Stimulated activated naive CD8-positive, alpha-beta T cell treated with anti-CD3 and anti-CD28 coated beads, Interleukin-15, amount 100 ng/mL, for 72 hours (primary cell): Measurements from ENCODE around the gene FGD6.
A peak's percentile ranks its signal among the peaks of the same experiment; 100 is the strongest.
"Not testable (repeated sequence)": the region's sequence is repeated elsewhere in the genome, so short reads cannot be mapped to it uniquely, and the experiment has no call there.

Source experiments
- ATAC-seq: fragments of 150-1000 bp; cut with Tn5 transposase; 2 replicates; pipeline ENCODE4 v1.10.0; 2021; ENCODE audit warnings: mild to moderate bottlenecking, moderate library complexity
- DNase-seq, 2 donors: peaks; one replicate each; pipeline ENCODE4 v3.0.0; 2021 to 2022
- H3K27ac Mint-ChIP-seq, 2 donors: one replicate each; pipeline ENCODE4 v1.8.0; 2022; ENCODE audit warnings: mild to moderate bottlenecking in 2 of 2, mixed read lengths in 2 of 2, moderate library complexity in 2 of 2
- H3K27me3 Mint-ChIP-seq: one replicate; pipeline ENCODE4 v1.8.0; 2022; ENCODE audit warnings: mixed read lengths
- H3K4me1 Mint-ChIP-seq: one replicate; pipeline ENCODE4 v1.8.0; 2022; ENCODE audit warnings: mild to moderate bottlenecking, mixed read lengths
- H3K4me3 Mint-ChIP-seq, 2 donors: one replicate each; pipeline ENCODE4 v1.8.0; 2022; ENCODE audit warnings: mild to moderate bottlenecking in 2 of 2, mixed read lengths in 2 of 2, moderate library complexity in 1 of 2
- H3K9me3 Mint-ChIP-seq, 2 donors: one replicate each; pipeline ENCODE4 v1.8.0; 2022; ENCODE audit warnings: mixed read lengths in 2 of 2

The FGD6 gene

GRCh38 chr12:95241138-95241537, 23.9 kb upstream of the FGD6 start:
- ATAC-seq, H3K4me3 Mint-ChIP-seq, DNase-seq, H3K27me3 Mint-ChIP-seq, H3K9me3 Mint-ChIP-seq, H3K27ac Mint-ChIP-seq: not testable (repeated sequence)
- H3K4me1 Mint-ChIP-seq: peaks cover 29% of the 10 kb centered on the region

- Mint-ChIP-seq H3K9me3 (no peaks in the 10 kb centered on the region), H3K27me3 (no peaks in the 10 kb centered on the region), H3K4me1 (peaks cover 23% of the 10 kb centered on the region), H3K4me3 (no peak overlapping the region), H3K27ac (no peak overlapping the region)
- ATAC-seq (no peak), DNase-seq (no peak)
Observed at GRCh38 chr12:95240556-95240955, 23.3 kb upstream of the FGD6 start.

GRCh38 chr12:95239835-95240234, 22.6 kb upstream of the FGD6 start:
- not testable (repeated sequence) for ATAC-seq, H3K27me3 Mint-ChIP-seq, H3K9me3 Mint-ChIP-seq, H3K27ac Mint-ChIP-seq, H3K4me3 Mint-ChIP-seq, DNase-seq
- peaks cover 20% of the 10 kb centered on the region for H3K4me1 Mint-ChIP-seq

- H3K9me3 Mint-ChIP-seq: no peaks in the 10 kb centered on the region
- no peak overlapping the region for H3K4me3 Mint-ChIP-seq
- peaks cover 20% of the 10 kb centered on the region for H3K4me1 Mint-ChIP-seq
- ATAC-seq: no peak
- peak overlapping the region in 1 of 2 donors; percentile 27 for H3K27ac Mint-ChIP-seq
- DNase-seq: no peak
- H3K27me3 Mint-ChIP-seq: no peaks in the 10 kb centered on the region
Observed at GRCh38 chr12:95239216-95239615, 21.9 kb upstream of the FGD6 start.

- Mint-ChIP-seq H3K4me1 (peaks cover 20% of the 10 kb centered on the region), H3K27me3 (no peaks in the 10 kb centered on the region), H3K9me3 (no peaks in the 10 kb centered on the region), H3K4me3 (no peak overlapping the region), H3K27ac (no peak overlapping the region)
- ATAC-seq (no peak), DNase-seq (no peak)
Observed at GRCh38 chr12:95238150-95238549, 20.9 kb upstream of the FGD6 start.

GRCh38 chr12:95237315-95237714, 20.0 kb upstream of the FGD6 start:
- no peak overlapping the region for H3K4me3 Mint-ChIP-seq
- peaks cover 20% of the 10 kb centered on the region for H3K4me1 Mint-ChIP-seq
- no peaks in the 10 kb centered on the region for H3K27me3 Mint-ChIP-seq
- ATAC-seq (no peak), DNase-seq (no peak)
- H3K27ac Mint-ChIP-seq: no peak overlapping the region
- no peaks in the 10 kb centered on the region for H3K9me3 Mint-ChIP-seq

- H3K4me1 Mint-ChIP-seq: peaks cover 27% of the 10 kb centered on the region
- not testable (repeated sequence) for H3K27me3 Mint-ChIP-seq, H3K9me3 Mint-ChIP-seq, H3K4me3 Mint-ChIP-seq, H3K27ac Mint-ChIP-seq, DNase-seq, ATAC-seq
Observed at GRCh38 chr12:95235621-95236020, 18.4 kb upstream of the FGD6 start.

GRCh38 chr12:95234187-95234586, 16.9 kb upstream of the FGD6 start:
- H3K9me3 Mint-ChIP-seq, ATAC-seq, H3K4me3 Mint-ChIP-seq, H3K27ac Mint-ChIP-seq, DNase-seq, H3K27me3 Mint-ChIP-seq: not testable (repeated sequence)
- peaks cover 21% of the 10 kb centered on the region for H3K4me1 Mint-ChIP-seq

GRCh38 chr12:95231190-95231589, 13.9 kb upstream of the FGD6 start:
- Mint-ChIP-seq H3K9me3 (no peaks in the 10 kb centered on the region), H3K4me1 (peaks cover 10% of the 10 kb centered on the region), H3K4me3 (no peak overlapping the region), H3K27me3 (no peaks in the 10 kb centered on the region), H3K27ac (no peak overlapping the region)
- ATAC-seq (no peak), DNase-seq (no peak)

- Mint-ChIP-seq H3K27ac (no peak overlapping the region), H3K4me1 (peaks cover 10% of the 10 kb centered on the region), H3K27me3 (no peaks in the 10 kb centered on the region), H3K4me3 (no peak overlapping the region), H3K9me3 (no peaks in the 10 kb centered on the region)
- no peak for ATAC-seq
- no peak for DNase-seq
Observed at GRCh38 chr12:95230313-95230712, 13.0 kb upstream of the FGD6 start.

- H3K27ac Mint-ChIP-seq: no peak overlapping the region
- no peaks in the 10 kb centered on the region for H3K27me3 Mint-ChIP-seq
- H3K9me3 Mint-ChIP-seq: no peaks in the 10 kb centered on the region
- H3K4me1 Mint-ChIP-seq: peaks cover 15% of the 10 kb centered on the region
- DNase-seq: no peak
- no peak overlapping the region for H3K4me3 Mint-ChIP-seq
- ATAC-seq: no peak
Observed at GRCh38 chr12:95229636-95230035, 12.4 kb upstream of the FGD6 start.

GRCh38 chr12:95228617-95229016, 11.3 kb upstream of the FGD6 start:
- ATAC-seq: no peak
- no peak overlapping the region for H3K27ac Mint-ChIP-seq
- H3K27me3 Mint-ChIP-seq: no peaks in the 10 kb centered on the region
- no peak overlapping the region for H3K4me3 Mint-ChIP-seq
- peaks cover 25% of the 10 kb centered on the region for H3K4me1 Mint-ChIP-seq
- H3K9me3 Mint-ChIP-seq: no peaks in the 10 kb centered on the region
- DNase-seq: no peak

GRCh38 chr12:95227818-95228356, 10.6 kb upstream of the FGD6 start:
- Mint-ChIP-seq H3K9me3 (no peaks in the 10 kb centered on the region), H3K27ac (no peak overlapping the region), H3K4me1 (peaks cover 25% of the 10 kb centered on the region), H3K27me3 (no peaks in the 10 kb centered on the region), H3K4me3 (no peak overlapping the region)
- no peak for DNase-seq
- ATAC-seq: no peak

GRCh38 chr12:95225645-95226212, 8.5 kb upstream of the FGD6 start:
- no peaks in the 10 kb centered on the region for H3K27me3 Mint-ChIP-seq

GRCh38 chr12:95224202-95225170, 7.2 kb upstream of the FGD6 start:
- H3K27ac Mint-ChIP-seq: peak overlapping the region in 1 of 2 donors; percentile 78
- H3K27me3 Mint-ChIP-seq: no peaks in the 10 kb centered on the region
- H3K4me1 Mint-ChIP-seq: peaks cover 30% of the 10 kb centered on the region
- H3K4me3 Mint-ChIP-seq: no peak overlapping the region
- H3K9me3 Mint-ChIP-seq: no peaks in the 10 kb centered on the region
- no peak for DNase-seq
- no peak for ATAC-seq

More at GRCh38 chr12:95225645-95226212, 8.5 kb upstream of the FGD6 start:
- Mint-ChIP-seq H3K27ac (no peak overlapping the region), H3K4me1 (peaks cover 24% of the 10 kb centered on the region), H3K4me3 (no peak overlapping the region), H3K9me3 (no peaks in the 10 kb centered on the region)
- no peak for DNase-seq
- ATAC-seq: no peak

GRCh38 chr12:95220726-95221125, 3.5 kb upstream of the FGD6 start:
- H3K4me3 Mint-ChIP-seq: peak overlapping the region in 1 of 2 donors; percentile 27
- peaks cover 43% of the 10 kb centered on the region for H3K4me1 Mint-ChIP-seq
- no peak for ATAC-seq
- H3K27ac Mint-ChIP-seq: peak overlapping the region in 1 of 2 donors; percentile 54
- DNase-seq: no peak
- no peaks in the 10 kb centered on the region for H3K9me3 Mint-ChIP-seq
- peaks cover under 1% of the 10 kb centered on the region for H3K27me3 Mint-ChIP-seq
